Fibroblast of lung (primary cell): ENCODE data around the gene CRAMP1. TPM values are rescaled to one million over a fixed set of nuclear protein-coding genes. Genes with fewer than 3 reads are reported as not detected.
A peak's percentile ranks its signal among the peaks of the same experiment; 100 is the strongest.

Experiments
- DNase-seq, 2 donors: peaks; one replicate each; pipeline versions ENCODE4 v3.0.0 to v3.0.0-alpha.2; 2010; ENCODE audit warnings: low read depth in 2 of 2
- H2AFZ ChIP-seq: 2 replicates; pipeline ENCODE4 v1.5.1; 2012; ENCODE audit warnings: low read length, control low read depth, inconsistent platforms
- H3K27ac ChIP-seq: 2 replicates; pipeline ENCODE4 v1.5.1; 2011; ENCODE audit warnings: low read length, control low read depth; ENCODE audit not compliant: insufficient read depth
- H3K27me3 ChIP-seq: 2 replicates; pipeline ENCODE4 v1.5.1; 2011; ENCODE audit warnings: mild to moderate bottlenecking, low read length; ENCODE audit not compliant: control insufficient read depth, insufficient read depth
- H3K36me3 ChIP-seq: 2 replicates; pipeline ENCODE4 v1.5.1; 2011; ENCODE audit warnings: low read length; ENCODE audit not compliant: control insufficient read depth, insufficient read depth
- H3K4me1 ChIP-seq: 2 replicates; pipeline ENCODE4 v1.5.1; 2011; ENCODE audit warnings: low read length; ENCODE audit not compliant: control insufficient read depth, insufficient read depth; ENCODE audit errors: extremely low read depth
- H3K4me2 ChIP-seq: 2 replicates; pipeline ENCODE4 v1.5.1; 2011; ENCODE audit warnings: low read length, control low read depth; ENCODE audit not compliant: insufficient read depth; ENCODE audit errors: extremely low read depth
- H3K4me3 ChIP-seq, 4 experiments: fragments of 200-600 bp in 1 of 4; sonication (generic) in 1 of 4; replicated peaks in 1 of 4; 2 replicates each; pipeline ENCODE4 v1.5.1; 2011 to 2016; ENCODE audit warnings: low read length in 4 of 4, low read depth in 3 of 4, mild to moderate bottlenecking in 3 of 4, control low read depth in 2 of 4, inconsistent platforms in 1 of 4, mixed read lengths in 1 of 4; ENCODE audit not compliant: insufficient read depth in 1 of 4; ENCODE audit errors: control extremely low read depth in 1 of 4
- H3K79me2 ChIP-seq: 2 replicates; pipeline ENCODE4 v1.5.1; 2012; ENCODE audit warnings: mild to moderate bottlenecking, low read length, inconsistent platforms; ENCODE audit not compliant: control insufficient read depth, insufficient read depth
- H3K9ac ChIP-seq: 2 replicates; pipeline ENCODE4 v1.5.1; 2011; ENCODE audit warnings: mild to moderate bottlenecking, low read length, control low read depth; ENCODE audit not compliant: insufficient read depth
- H3K9me3 ChIP-seq: 2 replicates; pipeline ENCODE4 v1.5.1; 2012; ENCODE audit warnings: low read depth, low read length; ENCODE audit not compliant: control insufficient read depth, insufficient read depth
- H4K20me1 ChIP-seq: 2 replicates; pipeline ENCODE4 v1.5.1; 2011; ENCODE audit warnings: low read length; ENCODE audit not compliant: control insufficient read depth, insufficient read depth; ENCODE audit errors: extremely low read depth
- EZH2 ChIP-seq: IDR thresholded peaks from 2 replicates; pipeline ENCODE4 v1.5.1; 2012; ENCODE audit warnings: low read length, control low read depth, mild to moderate bottlenecking; ENCODE audit errors: missing control alignments
- polyA minus RNA-seq: library from RNA; depleted of rRNA, polyadenylated mRNA; stranded (reverse); fragments of >200 nt; gene quantifications from 2 replicates; pipeline ENCODE4 v1.2.3, GENCODE V29; 2011; ENCODE audit warnings: low replicate concordance
- polyA plus RNA-seq, 2 donors: library from polyadenylated mRNA; depleted of rRNA in 1 of 2; stranded (reverse) in 1 of 2; unstranded in 1 of 2; fragments of >200 nt; gene quantifications; 2 replicates each; pipeline ENCODE4 v1.2.1, GENCODE V29; 2011 to 2012; ENCODE audit warnings: missing spikeins in 1 of 2
- total RNA-seq: library from RNA; depleted of rRNA; stranded (reverse); fragments of >200 nt; gene quantifications from 2 replicates; pipeline ENCODE4 v1.2.1, GENCODE V29; 2014
- TF ChIP-seq, protein P1 (sequence below), 2 donors: IDR thresholded peaks in 1 of 2; conservative IDR thresholded peaks in 1 of 2; 1 replicate in 1 of 2; 2 replicates in 1 of 2; pipeline ENCODE4 v1.5.1; 2011 to 2012; ENCODE audit warnings: low read length in 2 of 2, control low read depth in 1 of 2, inconsistent platforms in 1 of 2, low read depth in 1 of 2, mild to moderate bottlenecking in 1 of 2

CRAMP1 gene, protein sequence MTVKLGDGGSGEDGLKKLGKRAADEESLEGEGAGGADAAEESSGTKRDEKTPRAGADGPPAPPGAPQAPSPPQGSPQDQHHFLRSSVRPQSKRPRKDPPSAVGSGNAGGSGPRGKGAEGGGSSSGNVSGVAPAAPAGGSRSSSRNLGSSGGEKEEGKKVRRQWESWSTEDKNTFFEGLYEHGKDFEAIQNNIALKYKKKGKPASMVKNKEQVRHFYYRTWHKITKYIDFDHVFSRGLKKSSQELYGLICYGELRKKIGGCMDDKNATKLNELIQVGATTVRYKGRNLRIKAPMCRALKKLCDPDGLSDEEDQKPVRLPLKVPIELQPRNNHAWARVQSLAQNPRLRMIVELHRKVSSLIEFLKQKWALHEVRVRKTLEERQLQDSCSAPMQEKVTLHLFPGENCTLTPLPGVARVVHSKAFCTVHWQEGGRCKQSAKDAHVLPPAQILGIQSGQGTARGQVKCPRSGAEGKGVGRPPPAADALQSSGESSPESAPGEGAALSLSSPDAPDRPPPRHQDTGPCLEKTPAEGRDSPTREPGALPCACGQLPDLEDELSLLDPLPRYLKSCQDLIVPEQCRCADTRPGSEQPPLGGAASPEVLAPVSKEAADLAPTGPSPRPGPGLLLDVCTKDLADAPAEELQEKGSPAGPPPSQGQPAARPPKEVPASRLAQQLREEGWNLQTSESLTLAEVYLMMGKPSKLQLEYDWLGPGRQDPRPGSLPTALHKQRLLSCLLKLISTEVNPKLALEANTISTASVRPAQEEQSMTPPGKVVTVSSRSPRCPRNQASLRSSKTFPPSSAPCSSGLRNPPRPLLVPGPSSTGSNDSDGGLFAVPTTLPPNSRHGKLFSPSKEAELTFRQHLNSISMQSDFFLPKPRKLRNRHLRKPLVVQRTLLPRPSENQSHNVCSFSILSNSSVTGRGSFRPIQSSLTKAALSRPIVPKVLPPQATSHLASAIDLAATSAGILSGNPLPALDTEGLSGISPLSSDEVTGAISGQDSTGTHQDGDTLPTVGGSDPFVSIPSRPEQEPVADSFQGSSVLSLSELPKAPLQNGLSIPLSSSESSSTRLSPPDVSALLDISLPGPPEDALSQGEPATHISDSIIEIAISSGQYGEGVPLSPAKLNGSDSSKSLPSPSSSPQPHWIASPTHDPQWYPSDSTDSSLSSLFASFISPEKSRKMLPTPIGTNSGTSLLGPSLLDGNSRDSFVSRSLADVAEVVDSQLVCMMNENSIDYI (N-terminal part only)
- total RNA-seq (4.6 and 7.8 TPM in 2 replicates), polyA plus RNA-seq (6.2 and 7.4 TPM in 2 replicates), polyA minus RNA-seq (25.4 and 58.4 TPM in 2 replicates)
- 5.9 and 6.1 TPM in 2 replicates for polyA plus RNA-seq (2012)

DNA sequence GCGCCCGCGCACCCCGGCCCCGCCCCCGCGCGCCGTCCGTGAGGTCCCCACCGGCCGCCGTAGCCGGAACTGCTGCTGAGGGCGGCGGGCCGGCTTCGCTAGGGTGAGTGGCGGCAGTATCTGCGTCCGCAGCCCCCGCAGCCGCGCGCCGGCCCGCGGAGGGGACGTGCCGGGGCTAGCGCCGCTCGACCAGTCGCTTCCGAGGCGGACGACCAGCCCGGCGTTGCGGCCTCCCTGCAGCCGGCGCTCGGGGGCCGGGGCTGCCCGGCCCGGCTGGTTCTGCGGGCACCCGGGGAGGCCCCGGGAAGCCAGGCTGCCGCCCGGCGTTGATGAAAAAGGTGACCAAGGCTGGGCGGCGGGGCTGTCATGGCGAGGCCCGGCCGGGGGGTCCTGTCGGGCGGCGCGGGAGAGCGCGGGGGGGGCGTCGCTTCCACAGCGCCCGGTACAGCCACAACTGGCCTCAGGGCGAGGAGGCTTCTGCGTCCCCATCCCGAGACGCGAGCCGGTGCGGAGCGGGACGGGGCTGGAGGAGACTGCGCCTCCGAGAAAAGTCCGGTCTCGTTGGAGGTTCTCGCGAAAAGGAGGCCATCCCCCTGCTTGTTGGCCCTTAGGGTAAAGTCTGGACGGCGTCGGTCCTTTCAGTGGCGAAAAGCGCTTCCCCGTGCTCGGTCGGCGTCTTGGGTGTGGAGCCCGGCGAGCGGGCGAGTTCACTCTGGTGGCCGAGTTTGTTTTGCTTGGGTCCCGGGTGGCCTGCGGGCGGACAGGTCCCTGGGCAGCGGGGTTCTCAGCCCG, at the start of gene CRAMP1:
Gene CRAMP1, plus strand, starts transcription at position 41 of the 792 bp plus-strand sequence. CDS start 2,280 bp downstream, outside the sequence.
- Histone ChIP-seq H3K4me1 (peaks cover 2% of the 10 kb centered on the region), H3K4me3 (peak within 1 kb of the TSS; percentile 80 to 91 (median 84)), H3K9me3 (no peaks in the 10 kb centered on the region), H3K9ac (peak within 1 kb of the TSS; percentile 89), H3K4me2 (peak within 1 kb of the TSS; percentile 100), H3K27ac (peak within 1 kb of the TSS; percentile 87), H2AFZ (peak within 1 kb of the TSS; percentile 91), H3K36me3 (no peaks in the 10 kb centered on the region), H3K79me2 (peaks cover 42% of the 10 kb centered on the region), H4K20me1 (no peaks in the 10 kb centered on the region), H3K27me3 (no peaks in the 10 kb centered on the region)
- DNase-seq = peak in 1 of 2 donors; percentile 17
- TF ChIP-seq, protein P1, sequence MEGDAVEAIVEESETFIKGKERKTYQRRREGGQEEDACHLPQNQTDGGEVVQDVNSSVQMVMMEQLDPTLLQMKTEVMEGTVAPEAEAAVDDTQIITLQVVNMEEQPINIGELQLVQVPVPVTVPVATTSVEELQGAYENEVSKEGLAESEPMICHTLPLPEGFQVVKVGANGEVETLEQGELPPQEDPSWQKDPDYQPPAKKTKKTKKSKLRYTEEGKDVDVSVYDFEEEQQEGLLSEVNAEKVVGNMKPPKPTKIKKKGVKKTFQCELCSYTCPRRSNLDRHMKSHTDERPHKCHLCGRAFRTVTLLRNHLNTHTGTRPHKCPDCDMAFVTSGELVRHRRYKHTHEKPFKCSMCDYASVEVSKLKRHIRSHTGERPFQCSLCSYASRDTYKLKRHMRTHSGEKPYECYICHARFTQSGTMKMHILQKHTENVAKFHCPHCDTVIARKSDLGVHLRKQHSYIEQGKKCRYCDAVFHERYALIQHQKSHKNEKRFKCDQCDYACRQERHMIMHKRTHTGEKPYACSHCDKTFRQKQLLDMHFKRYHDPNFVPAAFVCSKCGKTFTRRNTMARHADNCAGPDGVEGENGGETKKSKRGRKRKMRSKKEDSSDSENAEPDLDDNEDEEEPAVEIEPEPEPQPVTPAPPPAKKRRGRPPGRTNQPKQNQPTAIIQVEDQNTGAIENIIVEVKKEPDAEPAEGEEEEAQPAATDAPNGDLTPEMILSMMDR (conservative IDR thresholded peaks at IDR 0.05 in 1 of 2, IDR thresholded peaks at IDR 0.05 in 1 of 2; ENCODE audit: low read depth in 1 of 2, low read length in 2 of 2) = no peak
- no peak for TF ChIP-seq EZH2

- Histone ChIP-seq H3K27ac (no peak overlapping the region), H3K4me3 (no peak overlapping the region), H3K36me3 (no peaks in the 10 kb centered on the region), H3K4me1 (no peaks in the 10 kb centered on the region), H4K20me1 (no peaks in the 10 kb centered on the region), H3K4me2 (no peak overlapping the region), H2AFZ (no peak overlapping the region), H3K9ac (no peak overlapping the region), H3K79me2 (no peaks in the 10 kb centered on the region), H3K9me3 (no peaks in the 10 kb centered on the region), H3K27me3 (no peaks in the 10 kb centered on the region)
- TF ChIP-seq EZH2 = no peak
- TF ChIP-seq, protein P1 (conservative IDR thresholded peaks at IDR 0.05 in 1 of 2, IDR thresholded peaks at IDR 0.05 in 1 of 2; ENCODE audit: low read depth in 1 of 2, low read length in 2 of 2) = no peak
- no peak for DNase-seq
Observed at GRCh38 chr16:1563786-1564185, 48.4 kb upstream of the CRAMP1 start.
